Measurements from ENCODE around the gene GRK3.
"Not testable (repeated sequence)": the region's sequence is repeated elsewhere in the genome, so short reads cannot be mapped to it uniquely, and the experiment has no call there.

The GRK3 gene

DNA sequence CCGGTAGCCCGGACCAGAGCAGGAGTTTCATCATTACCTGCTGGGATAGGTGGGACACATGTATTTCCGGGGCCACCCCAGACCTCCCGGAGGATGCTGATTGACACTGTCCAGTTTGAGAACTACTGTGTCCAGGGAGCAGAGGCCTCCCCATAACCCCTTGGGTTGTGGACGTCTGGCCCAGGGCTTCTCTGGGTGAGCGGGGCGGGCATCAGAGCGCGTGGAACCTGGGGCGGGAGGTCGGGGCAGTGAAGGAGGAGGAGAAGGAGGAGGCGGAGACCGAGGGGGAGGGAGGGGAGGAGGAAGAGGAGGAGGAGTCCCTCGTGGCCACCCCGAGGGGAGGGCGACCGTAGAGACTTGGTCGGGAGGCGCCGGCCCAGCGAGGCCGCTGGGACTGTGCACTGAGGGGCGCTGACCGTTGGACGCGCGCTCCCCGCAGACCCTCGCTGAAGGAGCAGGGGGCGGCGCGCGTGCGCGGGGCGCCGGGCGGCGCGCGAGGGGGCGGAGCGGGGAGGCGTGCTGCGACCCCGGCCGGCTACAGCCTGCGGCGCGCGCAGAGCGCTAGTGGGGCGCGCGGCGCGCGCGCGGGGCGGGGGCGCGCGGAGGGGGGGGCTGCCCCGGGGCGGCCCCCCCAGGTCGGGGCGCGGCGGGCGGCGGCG lies at the start of gene GRK3:
GRK3 (plus strand) TSS at position 356 of the 659 bp plus-strand sequence. CDS start 366 bp downstream, outside the sequence.
- peak; percentile 46 for DNase-seq (ENCODE audit: extremely low spot score, insufficient read length, low read depth)
- peak; percentile 78 for FAIRE-seq

GRCh38 chr22:25518000-25518663 lies 46.3 kb upstream of the GRK3 start:
- DNase-seq (ENCODE audit: extremely low spot score, insufficient read length, low read depth) (no peak), FAIRE-seq (no peak)

DNA sequence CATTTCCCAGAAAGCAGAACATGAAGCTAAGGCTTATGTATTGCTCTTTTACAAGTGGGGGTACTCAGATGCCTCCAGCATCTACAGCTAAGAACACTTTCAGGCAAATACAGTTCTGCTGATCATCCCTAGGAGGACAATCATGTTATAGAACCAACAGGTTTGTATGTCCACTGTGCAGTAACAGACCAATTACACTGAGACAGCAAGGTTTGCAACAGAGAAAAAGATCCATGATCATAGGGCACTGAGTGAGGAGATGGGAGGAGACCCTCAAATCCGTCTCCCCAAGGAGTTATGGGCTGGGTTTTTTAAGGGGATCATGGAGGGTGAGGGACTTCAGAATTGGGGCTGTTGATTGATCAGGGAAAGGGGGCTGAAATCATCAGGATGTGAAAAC lies 39.1 kb upstream of the GRK3 start:
- no peak for FAIRE-seq
- DNase-seq (ENCODE audit: extremely low spot score, insufficient read length, low read depth): no peak

DNA sequence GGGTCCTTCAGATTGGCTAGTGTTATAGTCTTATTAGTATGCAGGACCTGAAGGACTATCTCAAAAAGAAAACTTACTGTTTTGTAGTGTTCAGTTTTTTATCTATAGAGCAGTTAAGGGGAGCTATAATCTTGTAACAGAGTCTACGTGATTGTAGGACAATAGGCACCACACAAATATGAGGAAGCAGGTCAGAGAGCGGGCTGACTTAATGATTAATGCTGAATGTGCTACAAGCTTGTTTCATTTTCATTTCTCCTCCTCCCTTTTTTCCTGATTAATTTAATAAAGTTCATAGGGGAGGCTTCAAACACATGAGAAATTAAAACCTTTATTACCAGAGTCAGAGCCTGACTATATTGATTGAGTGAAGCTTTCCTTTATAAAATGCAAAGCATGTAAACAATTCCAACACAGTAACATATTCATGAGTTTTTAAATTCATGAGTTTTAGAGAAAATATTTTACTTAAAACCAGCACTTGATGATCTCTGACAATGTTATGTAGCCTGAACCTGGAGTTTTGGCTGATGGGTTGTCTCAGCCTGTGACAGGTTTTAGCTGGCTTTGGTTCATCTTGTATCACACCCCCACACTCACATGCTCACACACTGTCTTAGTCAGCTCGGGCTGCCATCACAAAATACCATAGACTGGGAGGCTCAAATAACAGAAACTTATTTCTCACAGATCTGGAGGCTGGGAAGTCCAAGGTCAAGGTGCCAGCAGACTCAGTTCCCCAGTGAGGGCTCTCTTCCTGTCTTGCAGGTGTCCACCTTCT lies 38.5 kb upstream of the GRK3 start:
- not testable (repeated sequence) for FAIRE-seq; DNase-seq (ENCODE audit: extremely low spot score, insufficient read length, low read depth)

- DNase-seq (ENCODE audit: extremely low spot score, insufficient read length, low read depth); FAIRE-seq: not testable (repeated sequence)
These were observed 37.5 kb upstream of the GRK3 start for GRCh38 chr22:25527016-25527415.

DNA sequence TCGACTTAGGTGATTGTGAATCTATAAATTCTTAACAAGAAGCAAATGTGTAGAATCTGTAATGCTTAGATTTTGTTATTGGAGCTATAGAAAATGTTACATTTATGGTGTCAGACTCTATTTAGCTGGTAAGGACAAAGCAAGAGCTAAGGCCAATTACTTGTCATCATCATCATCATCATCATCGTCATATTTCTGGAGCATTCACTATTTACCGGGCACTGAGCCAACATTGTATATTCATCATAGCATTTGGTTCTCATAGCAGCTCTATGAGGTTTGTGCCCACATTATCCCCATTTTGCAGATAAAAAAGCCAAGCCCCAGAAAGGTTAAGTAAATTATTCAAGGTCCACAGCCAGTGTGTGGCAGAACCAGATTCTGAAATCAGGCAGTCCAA lies 36.4 kb upstream of the GRK3 start:
- FAIRE-seq: not testable (repeated sequence)

DNA sequence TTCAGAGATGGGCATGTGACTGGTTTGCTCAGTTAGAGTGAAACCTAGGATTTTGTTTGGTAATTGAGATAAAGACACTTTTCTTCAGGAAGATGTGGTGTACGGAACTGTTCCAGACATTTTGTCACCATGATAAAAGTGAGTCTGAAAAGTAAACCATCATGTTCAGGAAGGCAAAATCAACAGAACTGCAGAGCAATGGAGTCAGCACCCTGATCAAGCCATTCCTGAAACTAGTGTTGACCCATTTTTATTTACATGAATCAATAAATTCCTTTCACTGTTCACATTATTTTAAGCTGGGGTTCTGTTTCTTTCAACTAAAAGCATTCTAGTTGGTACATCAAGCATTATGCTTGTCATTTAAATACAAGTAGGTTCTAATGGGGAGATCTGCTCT lies 35.4 kb upstream of the GRK3 start:
- FAIRE-seq; DNase-seq (ENCODE audit: extremely low spot score, insufficient read length, low read depth): not testable (repeated sequence)

More for the DNA sequence above, 36.4 kb upstream of the GRK3 start:
- not testable (repeated sequence) for DNase-seq (ENCODE audit: extremely low spot score, insufficient read length, low read depth)

- not testable (repeated sequence) for FAIRE-seq; DNase-seq (ENCODE audit: extremely low spot score, insufficient read length, low read depth)
These were observed 34.8 kb upstream of the GRK3 start for GRCh38 chr22:25529541-25530137.

DNA sequence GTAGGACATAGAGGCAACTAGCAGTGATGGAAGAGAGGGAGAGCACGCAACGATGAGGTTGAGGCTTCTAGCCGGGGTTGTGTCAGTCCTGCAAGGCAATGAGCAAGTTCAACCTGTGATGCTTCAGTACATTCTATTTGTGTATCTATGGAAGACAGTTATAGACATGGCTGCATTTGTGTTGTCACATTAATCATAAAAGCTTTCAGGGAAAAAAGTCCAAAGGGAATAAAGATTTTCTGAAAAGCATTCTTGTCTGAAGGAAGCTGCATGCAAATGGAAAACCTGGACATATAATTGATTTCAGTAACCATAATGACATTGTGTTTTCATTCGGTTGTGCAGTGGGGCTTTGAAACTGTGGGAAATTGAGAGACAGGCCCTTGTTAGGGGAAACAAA lies 32.8 kb upstream of the GRK3 start:
- not testable (repeated sequence) for DNase-seq (ENCODE audit: extremely low spot score, insufficient read length, low read depth); FAIRE-seq

- DNase-seq (ENCODE audit: extremely low spot score, insufficient read length, low read depth) (no peak), FAIRE-seq (no peak)
These were observed 29.8 kb upstream of the GRK3 start for GRCh38 chr22:25534724-25535123.

GRCh38 chr22:25536589-25536988 lies 27.9 kb upstream of the GRK3 start:
- no peak for FAIRE-seq
- no peak for DNase-seq (ENCODE audit: extremely low spot score, insufficient read length, low read depth)

GRCh38 chr22:25540166-25540907 lies 24.1 kb upstream of the GRK3 start:
- FAIRE-seq: no peak

DNA sequence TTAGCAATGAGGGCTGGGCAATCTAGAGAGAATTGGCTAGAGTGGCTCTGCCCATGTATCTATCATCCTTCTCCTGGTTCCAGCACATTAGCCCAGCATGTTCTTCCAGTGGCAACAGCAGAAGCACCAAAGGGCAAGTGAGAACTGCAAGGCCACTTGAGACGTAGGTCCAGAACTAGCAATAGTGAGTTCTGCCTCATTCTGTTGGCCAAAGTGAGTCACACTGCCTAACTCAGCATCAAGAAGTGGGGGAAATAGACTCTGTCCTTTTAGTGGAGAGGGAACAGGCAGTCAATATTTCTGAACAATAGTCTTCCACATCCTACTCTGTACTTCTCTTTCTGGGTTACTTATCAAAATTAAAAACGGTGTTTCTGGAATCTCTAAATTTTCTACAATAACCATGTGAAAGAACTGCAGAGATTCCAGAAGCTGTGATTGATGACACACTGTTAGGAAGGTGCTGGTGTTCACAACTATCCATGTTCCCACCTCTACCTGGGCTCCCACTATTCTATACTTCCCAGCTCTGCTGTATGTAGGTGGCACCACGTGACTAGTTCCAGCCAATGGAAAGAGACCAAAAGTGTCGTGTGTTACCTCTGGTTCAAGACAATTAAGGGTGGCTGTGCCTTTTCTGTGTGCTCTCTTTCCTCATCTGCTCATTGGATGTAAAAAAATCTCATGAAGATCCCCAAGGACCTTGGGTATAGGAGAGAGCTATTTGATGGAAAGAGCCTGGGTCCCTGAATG lies 23.4 kb upstream of the GRK3 start:
- FAIRE-seq (no peak), DNase-seq (ENCODE audit: extremely low spot score, insufficient read length, low read depth) (no peak)

More at GRCh38 chr22:25540166-25540907, 24.1 kb upstream of the GRK3 start:
- no peak for DNase-seq (ENCODE audit: extremely low spot score, insufficient read length, low read depth)

DNA sequence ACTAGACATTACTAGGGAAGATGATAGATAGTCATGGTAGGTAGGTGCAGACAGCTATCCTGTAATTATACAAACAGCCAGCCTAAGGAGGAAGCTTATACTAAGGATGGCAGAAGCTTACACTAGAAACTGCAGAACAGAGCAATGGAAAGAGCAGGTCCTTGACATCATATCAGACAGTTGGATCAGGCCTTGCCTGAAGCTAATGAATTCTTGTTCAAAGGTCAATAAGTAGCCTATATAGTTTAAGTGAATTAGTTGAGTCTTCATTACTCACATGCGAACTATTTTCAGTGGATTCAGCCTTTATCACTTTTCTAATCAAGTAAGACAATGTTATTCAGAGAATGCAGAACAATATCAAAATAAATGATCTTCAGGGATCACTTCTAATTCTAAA lies 22.3 kb upstream of the GRK3 start:
- no peak for FAIRE-seq
- no peak for DNase-seq (ENCODE audit: extremely low spot score, insufficient read length, low read depth)

DNA sequence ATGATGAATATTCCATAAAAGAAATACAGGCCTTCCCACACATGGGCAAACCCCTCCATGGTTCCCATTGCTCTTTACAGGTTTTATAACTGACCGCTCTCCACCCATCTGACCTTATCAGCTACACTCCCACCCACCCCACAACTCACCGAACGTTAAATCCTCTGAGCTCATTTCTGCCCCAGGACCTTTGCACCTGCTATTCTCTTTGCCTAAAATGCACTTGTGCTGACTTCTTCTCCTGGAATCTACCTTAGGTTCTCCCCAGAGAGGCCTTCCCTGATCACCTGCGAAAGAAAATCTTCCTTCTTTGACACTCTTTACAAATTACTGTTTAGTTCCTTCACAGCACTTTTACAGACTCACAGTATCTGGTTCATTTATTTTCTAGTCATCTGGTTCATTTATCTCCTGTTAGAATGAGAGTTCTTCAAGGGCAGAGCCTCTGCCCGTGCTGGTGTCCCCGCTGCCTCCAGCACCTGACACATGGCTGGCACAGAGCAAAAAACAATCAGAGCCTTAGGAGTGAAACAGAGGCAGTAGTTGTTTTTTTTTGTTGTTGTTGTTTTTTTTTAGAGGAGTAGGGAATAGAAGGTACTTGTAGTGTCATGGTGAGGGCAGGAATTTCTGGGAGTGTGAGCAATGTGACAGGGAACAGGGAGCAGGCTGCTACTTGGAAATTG lies 21.6 kb upstream of the GRK3 start:
- no peak for FAIRE-seq
- DNase-seq (ENCODE audit: extremely low spot score, insufficient read length, low read depth): no peak

DNA sequence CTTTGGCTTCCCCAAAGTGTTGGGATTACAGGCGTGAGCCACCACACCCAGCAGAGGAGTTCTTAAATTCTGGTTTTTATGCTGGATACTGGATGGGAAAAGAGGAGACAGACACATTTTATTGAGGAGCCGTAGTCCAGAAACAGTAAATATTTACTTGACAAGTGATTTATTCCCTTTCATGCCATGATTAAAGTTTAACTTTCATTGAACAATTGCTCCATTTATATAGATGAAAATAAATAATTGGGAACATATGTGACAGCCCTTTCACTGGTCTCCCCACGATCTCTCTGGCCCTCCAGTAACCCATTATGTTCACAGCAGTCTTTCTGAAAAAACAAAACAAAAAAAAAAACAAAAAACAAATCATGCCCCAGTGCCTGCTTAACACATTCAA lies 19.3 kb upstream of the GRK3 start:
- FAIRE-seq: no peak
- DNase-seq (ENCODE audit: extremely low spot score, insufficient read length, low read depth): no peak

- FAIRE-seq (no peak), DNase-seq (ENCODE audit: extremely low spot score, insufficient read length, low read depth) (no peak)
These were observed 18.8 kb upstream of the GRK3 start for GRCh38 chr22:25545672-25546071.

- DNase-seq (ENCODE audit: extremely low spot score, insufficient read length, low read depth): no peak
- no peak for FAIRE-seq
These were observed 18.2 kb upstream of the GRK3 start for GRCh38 chr22:25546242-25546641.
